ENCODE results near the gene LRRC37A. TPM values are rescaled to one million over a fixed set of nuclear protein-coding genes. Genes with fewer than 3 reads are reported as not detected.
A peak's percentile ranks its signal among the peaks of the same experiment; 100 is the strongest.

LRRC37A gene
- total and polyA plus RNA-seq, 9 of the 15 experiments (the other 6 are each of a cell fraction or from before 2014, with no cell fraction given) = 0.14 to 3.1 (median 1.8) TPM

GRCh38 chr17:46266656-46267544 lies 28.0 kb upstream of the LRRC37A start (continued):
- TF ChIP-seq, protein P1, sequence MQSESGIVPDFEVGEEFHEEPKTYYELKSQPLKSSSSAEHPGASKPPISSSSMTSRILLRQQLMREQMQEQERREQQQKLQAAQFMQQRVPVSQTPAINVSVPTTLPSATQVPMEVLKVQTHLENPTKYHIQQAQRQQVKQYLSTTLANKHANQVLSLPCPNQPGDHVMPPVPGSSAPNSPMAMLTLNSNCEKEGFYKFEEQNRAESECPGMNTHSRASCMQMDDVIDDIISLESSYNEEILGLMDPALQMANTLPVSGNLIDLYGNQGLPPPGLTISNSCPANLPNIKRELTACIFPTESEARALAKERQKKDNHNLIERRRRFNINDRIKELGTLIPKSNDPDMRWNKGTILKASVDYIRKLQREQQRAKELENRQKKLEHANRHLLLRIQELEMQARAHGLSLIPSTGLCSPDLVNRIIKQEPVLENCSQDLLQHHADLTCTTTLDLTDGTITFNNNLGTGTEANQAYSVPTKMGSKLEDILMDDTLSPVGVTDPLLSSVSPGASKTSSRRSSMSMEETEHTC (IDR thresholded peaks at IDR 0.05) = no peak
- TF ChIP-seq ADNP (tag; IDR thresholded peaks at IDR 0.05) (no peak), MTA3 (IDR thresholded peaks at IDR 0.05; ENCODE audit: borderline replicate concordance) (peak; percentile 46), LARP7 (IDR thresholded peaks at IDR 0.05) (no peak), KLF10 (CRISPR knock-in tag; IDR thresholded peaks at IDR 0.05) (no peak), ZNF133 (CRISPR knock-in tag; IDR thresholded peaks at IDR 0.05) (0 out of 2 replicates have a peak, but pooled peaks have one; percentile 40), CCNT2 (IDR thresholded peaks at IDR 0.05; ENCODE audit: borderline replicate concordance, extremely low read depth, insufficient read length, low read depth, low read length) (peak; percentile 69), CBX5 (IDR thresholded peaks at IDR 0.05; ENCODE audit: borderline replicate concordance, low read depth) (no peak), MTA2 (IDR thresholded peaks at IDR 0.05; ENCODE audit: low read depth) (no peak), ZFP36 (IDR thresholded peaks at IDR 0.05; ENCODE audit: low read depth, low read length, partially characterized antibody) (no peak), MYNN (IDR thresholded peaks at IDR 0.05) (no peak), MYNN (CRISPR knock-in tag; IDR thresholded peaks at IDR 0.05) (no peak), NFRKB (IDR thresholded peaks at IDR 0.05; ENCODE audit: low read depth) (no peak), HDAC3 (IDR thresholded peaks at IDR 0.05; ENCODE audit: borderline replicate concordance, partially characterized antibody) (no peak), FOXJ3 (CRISPR knock-in tag; IDR thresholded peaks at IDR 0.05) (no peak), ZNF174 (CRISPR knock-in tag; IDR thresholded peaks at IDR 0.05) (no peak), POLR2B (IDR thresholded peaks at IDR 0.05; ENCODE audit: low read depth, partially characterized antibody) (no peak), NCOA2 (IDR thresholded peaks at IDR 0.05; ENCODE audit: partially characterized antibody in 2 of 2) (no peak), MED1 (CRISPR knock-in tag; IDR thresholded peaks at IDR 0.05; ENCODE audit: borderline replicate concordance) (0 out of 2 replicates have a peak, but pooled peaks have one; percentile 15), ZNF592 (IDR thresholded peaks at IDR 0.05) (peak; percentile 85), ZNF175 (CRISPR knock-in tag; IDR thresholded peaks at IDR 0.05; ENCODE audit: low read depth) (peak; percentile 97), RBM15 (IDR thresholded peaks at IDR 0.05; ENCODE audit: insufficient read depth, low read length) (no peak)
- TF ChIP-seq, protein P2, sequence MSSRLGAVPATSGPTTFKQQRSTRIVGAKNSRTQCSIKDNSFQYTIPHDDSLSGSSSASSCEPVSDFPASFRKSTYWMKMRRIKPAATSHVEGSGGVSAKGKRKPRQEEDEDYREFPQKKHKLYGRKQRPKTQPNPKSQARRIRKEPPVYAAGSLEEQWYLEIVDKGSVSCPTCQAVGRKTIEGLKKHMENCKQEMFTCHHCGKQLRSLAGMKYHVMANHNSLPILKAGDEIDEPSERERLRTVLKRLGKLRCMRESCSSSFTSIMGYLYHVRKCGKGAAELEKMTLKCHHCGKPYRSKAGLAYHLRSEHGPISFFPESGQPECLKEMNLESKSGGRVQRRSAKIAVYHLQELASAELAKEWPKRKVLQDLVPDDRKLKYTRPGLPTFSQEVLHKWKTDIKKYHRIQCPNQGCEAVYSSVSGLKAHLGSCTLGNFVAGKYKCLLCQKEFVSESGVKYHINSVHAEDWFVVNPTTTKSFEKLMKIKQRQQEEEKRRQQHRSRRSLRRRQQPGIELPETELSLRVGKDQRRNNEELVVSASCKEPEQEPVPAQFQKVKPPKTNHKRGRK (tag; IDR thresholded peaks at IDR 0.05) = no peak

Data from K562 (cell line).